K562 (cell line): ENCODE measurements around the gene CELF4. TPM values are rescaled to one million over a fixed set of nuclear protein-coding genes. Genes with fewer than 3 reads are reported as not detected.

Experiments used
- E4F1 ChIP-seq: fragments of 250-450 bp; sonication (Bioruptor Pico); IDR thresholded peaks from 2 replicates; pipeline ENCODE4 v1.5.0; 2021; ENCODE audit warnings: mild to moderate bottlenecking, borderline replicate concordance
- MTF1 ChIP-seq: fragments of 250-450 bp; sonication (Bioruptor Pico); IDR thresholded peaks from 2 replicates; pipeline ENCODE4 v1.9.0; 2021; ENCODE audit warnings: moderate library complexity, mild to moderate bottlenecking, inconsistent platforms, borderline replicate concordance
- REST ChIP-seq, 2 experiments: fragments of 450-650 bp; formaldehyde crosslinking in 1 of 2; IDR thresholded peaks; 2 replicates each; pipeline versions ENCODE4 v1.4.0 to v1.6.1; 2014 to 2020; ENCODE audit warnings: mild to moderate bottlenecking in 2 of 2, borderline replicate concordance in 1 of 2, low read depth in 1 of 2
- polyA plus RNA-seq, 8 experiments: library from polyadenylated mRNA; depleted of rRNA in 4 of 8; stranded (reverse) in 5 of 8; unstranded in 3 of 8; fragments of >200 nt; fragmentation: Nextera tagmentation in 2 of 8; fragmentation: Illumina TruSeq in 1 of 8; extraction: Ambion mirVana in 2 of 8; extraction: Trizol in 1 of 8; gene quantifications; 2 replicates each; pipeline versions ENCODE4 v1.2.1 to v1.2.3, GENCODE V29; 2011 to 2014; ENCODE audit warnings: inconsistent platforms in 1 of 8, missing spikeins in 1 of 8
- total RNA-seq, 7 experiments: library from RNA; depleted of rRNA in 6 of 7; stranded (reverse); fragments of >200 nt in 6 of 7; fragmentation: Illumina TruSeq in 2 of 7; extraction: Trizol in 2 of 7; gene quantifications; 2 replicates each; pipeline versions ENCODE4 v1.2.1 to v1.2.3, GENCODE V29; 2011 to 2021; ENCODE audit warnings: low replicate concordance in 1 of 7

CELF4 gene
- total and polyA plus RNA-seq, 9 of the 15 experiments (the other 6 are each of a cell fraction or from before 2014, with no cell fraction given) = 0.04 to 0.24 (median 0.07) TPM; not detected in 3

GRCh38 chr18:37564711-37565100 is 892 bp downstream of the CELF4 start (continued):
- TF ChIP-seq REST (IDR thresholded peaks at IDR 0.05; ENCODE audit: borderline replicate concordance) = peak; percentile 97
- peak; percentile 90 for TF ChIP-seq REST (CRISPR knock-in tag; IDR thresholded peaks at IDR 0.05; ENCODE audit: low read depth)
- no peak for TF ChIP-seq MTF1 (CRISPR knock-in tag)
- no peak for TF ChIP-seq E4F1 (CRISPR knock-in tag)
